ENCODE data around the gene ATXN7L3.

ATXN7L3 gene

GRCh38 chr17:44206825-44207155, 7.1 kb upstream of the ATXN7L3 start:
- TF ChIP-seq OSR1 (CRISPR knock-in tag; IDR thresholded peaks at IDR 0.05), result no peak
- no peak for TF ChIP-seq ESRRG (CRISPR knock-in tag; IDR thresholded peaks at IDR 0.05)
- TF ChIP-seq BACH2 (CRISPR knock-in tag; IDR thresholded peaks at IDR 0.05; ENCODE audit: borderline replicate concordance), result no peak
- TF ChIP-seq ZNF70 (CRISPR knock-in tag; IDR thresholded peaks at IDR 0.05), result no peak
- no peak for TF ChIP-seq ZFP3 (CRISPR knock-in tag; IDR thresholded peaks at IDR 0.05)
- no peak for TF ChIP-seq ZNF8 (CRISPR knock-in tag; IDR thresholded peaks at IDR 0.05)
- TF ChIP-seq CREB5 (CRISPR knock-in tag; IDR thresholded peaks at IDR 0.05; ENCODE audit: low read depth), result no peak
- TF ChIP-seq SNAI2 (CRISPR knock-in tag; IDR thresholded peaks at IDR 0.05), result no peak
- TF ChIP-seq CSRNP3 (CRISPR knock-in tag; IDR thresholded peaks at IDR 0.05), result no peak
- no peak for TF ChIP-seq ZC3H10 (CRISPR knock-in tag; IDR thresholded peaks at IDR 0.05)
- no peak for TF ChIP-seq GLIS3 (CRISPR knock-in tag; IDR thresholded peaks at IDR 0.05)
- no peak for TF ChIP-seq TSHZ2 (CRISPR knock-in tag; IDR thresholded peaks at IDR 0.05)
- no peak for TF ChIP-seq POU6F1 (CRISPR knock-in tag; IDR thresholded peaks at IDR 0.05; ENCODE audit: borderline replicate concordance, low read depth)
- TF ChIP-seq PATZ1 (CRISPR knock-in tag; IDR thresholded peaks at IDR 0.05; ENCODE audit: borderline replicate concordance), result no peak
- no peak for TF ChIP-seq ZNF565 (CRISPR knock-in tag; conservative IDR thresholded peaks at IDR 0.05; ENCODE audit: low read depth)
- ATAC-seq, result no peak

- TF ChIP-seq ZC3H10 (CRISPR knock-in tag; IDR thresholded peaks at IDR 0.05) (no peak), ARNTL (CRISPR knock-in tag; IDR thresholded peaks at IDR 0.05; ENCODE audit: borderline replicate concordance, low read depth) (no peak), GLIS3 (CRISPR knock-in tag; IDR thresholded peaks at IDR 0.05) (no peak), ZFP3 (CRISPR knock-in tag; IDR thresholded peaks at IDR 0.05) (no peak), ZNF565 (CRISPR knock-in tag; conservative IDR thresholded peaks at IDR 0.05; ENCODE audit: low read depth) (no peak), PPARA (CRISPR knock-in tag; IDR thresholded peaks at IDR 0.05; ENCODE audit: borderline replicate concordance) (no peak), RARB (CRISPR knock-in tag; IDR thresholded peaks at IDR 0.05) (no peak), SNAI2 (CRISPR knock-in tag; IDR thresholded peaks at IDR 0.05) (no peak), ZNF8 (CRISPR knock-in tag; IDR thresholded peaks at IDR 0.05) (no peak)
- ATAC-seq, result no peak
Observed at GRCh38 chr17:44205962-44206824, 6.5 kb upstream of the ATXN7L3 start.

GRCh38 chr17:44204441-44204882, 4.8 kb upstream of the ATXN7L3 start:
- ATAC-seq, result peak; percentile 6
- TF ChIP-seq ISL1 (CRISPR knock-in tag; IDR thresholded peaks at IDR 0.05) (no peak), TSHZ2 (CRISPR knock-in tag; IDR thresholded peaks at IDR 0.05) (no peak), ZNF70 (CRISPR knock-in tag; IDR thresholded peaks at IDR 0.05) (no peak), TCF4 (CRISPR knock-in tag; IDR thresholded peaks at IDR 0.05; ENCODE audit: borderline replicate concordance) (no peak), ZC3H10 (CRISPR knock-in tag; IDR thresholded peaks at IDR 0.05) (no peak), PATZ1 (CRISPR knock-in tag; IDR thresholded peaks at IDR 0.05; ENCODE audit: borderline replicate concordance) (no peak), RARB (CRISPR knock-in tag; IDR thresholded peaks at IDR 0.05) (no peak), ZNF8 (CRISPR knock-in tag; IDR thresholded peaks at IDR 0.05) (no peak), POU6F1 (CRISPR knock-in tag; IDR thresholded peaks at IDR 0.05; ENCODE audit: borderline replicate concordance, low read depth) (no peak)
